Keratinocyte (primary cell): Measurements from ENCODE around the gene DCP1B.

Experiments used
- CTCF ChIP-seq, 3 experiments: IDR thresholded peaks in 1 of 3; conservative IDR thresholded peaks in 1 of 3; optimal IDR thresholded peaks in 1 of 3; 2 replicates in 2 of 3; 3 replicates in 1 of 3; pipeline versions ENCODE3 to v1.5.1; 2011; ENCODE audit warnings: low read length in 3 of 3, mild to moderate bottlenecking in 3 of 3, moderate library complexity in 2 of 3, control low read depth in 1 of 3, inconsistent platforms in 1 of 3; ENCODE audit not compliant: insufficient read depth in 2 of 3; ENCODE audit errors: extremely low read depth in 1 of 3
- EZH2 ChIP-seq: IDR thresholded peaks from one replicate; pipeline ENCODE4 v1.6.1; 2012; ENCODE audit warnings: inconsistent platforms, mild to moderate bottlenecking, low read length, moderate library complexity

DNA sequence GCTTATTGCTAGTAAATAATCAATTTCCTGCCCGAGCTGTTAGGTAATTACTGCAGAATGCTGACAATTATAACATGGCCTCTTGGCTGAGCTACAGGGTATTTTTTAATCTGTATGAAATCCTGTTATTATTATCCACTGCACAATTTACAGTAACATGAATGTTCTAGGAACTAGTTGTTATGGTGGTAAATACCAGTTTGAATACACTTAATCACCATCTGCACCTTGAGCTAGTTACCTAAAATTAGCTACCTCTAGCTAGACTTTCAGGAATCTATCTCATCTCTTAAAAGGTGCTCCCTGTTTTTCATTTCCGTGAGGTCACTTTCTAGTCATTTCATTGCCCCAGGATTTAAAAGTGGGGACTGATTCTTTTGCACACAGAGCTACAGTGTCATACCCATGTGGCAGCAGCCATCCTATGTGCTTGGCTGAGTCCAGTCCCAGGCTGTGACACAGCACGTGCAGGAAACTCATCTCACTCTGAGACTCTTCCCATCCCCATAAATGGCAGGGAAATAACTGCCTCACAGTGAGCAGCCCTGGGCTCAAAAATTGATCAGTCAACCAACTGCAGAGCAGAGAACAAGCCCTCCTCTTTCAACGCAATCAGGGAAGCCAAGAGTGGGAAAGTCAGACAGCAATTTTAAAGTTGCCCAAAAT lies 37.6 kb downstream of the DCP1B start:
- TF ChIP-seq CTCF (optimal IDR thresholded peaks at IDR 0.05 in 1 of 3, IDR thresholded peaks at IDR 0.05 in 1 of 3, conservative IDR thresholded peaks at IDR 0.05 in 1 of 3; ENCODE audit: extremely low read depth in 1 of 3, insufficient read depth in 2 of 3, low read length in 3 of 3) (no peak), EZH2 (no peak)
